HG03378 (cell line): Measurements from ENCODE around the gene HMGCS2.
"Not testable (repeated sequence)": the region's sequence is repeated elsewhere in the genome, so short reads cannot be mapped to it uniquely, and the experiment has no call there.

ENCODE experiments used
- ATAC-seq: cut with Tn5 transposase; IDR thresholded peaks from one replicate; pipeline ENCODE4 v1.9.1; 2021; ENCODE audit warnings: mild to moderate bottlenecking, moderate library complexity; ENCODE audit not compliant: unreplicated experiment

HMGCS2 gene

GRCh38 chr1:119732465-119733168 lies 36.1 kb downstream of the HMGCS2 start:
- ATAC-seq = no peak

GRCh38 chr1:119731741-119732430 lies 36.8 kb downstream of the HMGCS2 start:
- no peak for ATAC-seq

- no peak for ATAC-seq
Observed at GRCh38 chr1:119731060-119731459, 37.6 kb downstream of the HMGCS2 start.

- ATAC-seq = no peak
Observed at GRCh38 chr1:119729044-119729443, 39.7 kb downstream of the HMGCS2 start.

DNA sequence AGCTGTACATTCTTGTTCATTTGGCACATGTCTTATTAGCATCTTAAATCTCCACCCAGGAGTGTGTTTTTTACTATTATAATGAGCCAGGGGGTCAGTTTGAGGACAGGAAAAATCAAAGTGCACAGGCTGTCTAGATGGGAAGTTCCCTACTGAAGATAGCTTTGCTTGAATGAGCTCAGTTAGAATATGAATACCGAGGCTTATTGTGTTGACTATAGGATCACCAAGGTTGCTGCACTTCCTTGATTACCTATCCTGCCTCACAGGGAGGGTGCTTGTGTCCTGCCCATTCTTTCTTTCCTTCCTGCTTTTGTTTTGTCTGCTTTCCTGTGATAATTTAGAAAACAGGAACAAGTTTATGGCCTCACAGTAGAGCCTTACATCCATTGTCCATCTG lies 40.7 kb downstream of the HMGCS2 start:
- no peak for ATAC-seq

GRCh38 chr1:119725626-119726025 lies 43.1 kb downstream of the HMGCS2 start:
- no peak for ATAC-seq

DNA sequence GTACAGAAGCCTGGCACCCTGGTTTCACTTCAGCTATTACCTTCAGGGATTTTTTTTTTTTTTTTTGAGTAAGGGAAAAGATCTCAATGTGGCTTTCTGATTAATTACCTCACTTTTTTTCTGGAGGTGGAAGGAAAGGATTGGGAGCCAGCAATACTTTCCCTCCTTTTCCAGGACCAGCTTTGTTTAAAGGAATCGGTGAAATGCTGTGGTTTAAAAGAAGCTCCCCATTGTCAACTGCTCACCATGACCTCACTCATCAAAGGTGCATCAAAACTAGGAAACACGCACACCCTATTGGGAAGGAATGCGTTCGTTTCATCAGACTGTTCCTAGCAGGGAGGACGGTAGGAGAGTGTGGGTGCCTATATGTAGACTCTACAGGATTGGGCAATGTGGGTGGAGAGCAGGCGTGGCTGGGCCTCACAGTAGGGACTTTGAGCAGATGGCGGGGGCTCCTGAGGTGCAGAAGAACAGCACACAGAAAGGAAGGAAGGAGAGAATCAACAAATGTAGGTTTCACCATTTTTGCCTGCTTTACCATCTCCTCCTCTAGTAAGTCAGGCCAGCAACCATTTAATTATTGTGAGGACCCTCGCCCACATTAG lies 44.0 kb downstream of the HMGCS2 start:
- ATAC-seq = no peak

DNA sequence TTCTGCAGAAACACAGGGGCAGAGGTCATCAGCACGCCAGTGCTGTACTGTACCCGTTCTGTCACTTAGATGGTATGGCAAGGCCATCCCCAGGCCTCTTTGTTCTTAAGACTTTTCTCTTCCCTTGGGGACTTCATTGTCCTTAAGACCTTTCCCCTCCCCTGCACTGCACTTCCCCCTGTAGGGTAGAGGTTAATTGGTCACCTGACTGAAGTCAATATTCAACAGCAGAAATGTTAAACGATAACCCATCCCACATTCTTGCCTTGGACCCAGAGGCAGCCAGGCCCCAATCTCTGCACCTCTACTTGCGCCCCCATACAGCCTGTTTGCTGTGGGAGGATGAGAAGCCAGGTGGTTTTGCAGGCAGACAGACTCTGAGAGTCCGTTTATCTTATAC lies 46.8 kb downstream of the HMGCS2 start:
- ATAC-seq = no peak

- ATAC-seq = no peak
Observed at GRCh38 chr1:119720866-119721440, 47.8 kb downstream of the HMGCS2 start.

- no peak for ATAC-seq
Observed at GRCh38 chr1:119718972-119719371, 49.7 kb downstream of the HMGCS2 start.

DNA sequence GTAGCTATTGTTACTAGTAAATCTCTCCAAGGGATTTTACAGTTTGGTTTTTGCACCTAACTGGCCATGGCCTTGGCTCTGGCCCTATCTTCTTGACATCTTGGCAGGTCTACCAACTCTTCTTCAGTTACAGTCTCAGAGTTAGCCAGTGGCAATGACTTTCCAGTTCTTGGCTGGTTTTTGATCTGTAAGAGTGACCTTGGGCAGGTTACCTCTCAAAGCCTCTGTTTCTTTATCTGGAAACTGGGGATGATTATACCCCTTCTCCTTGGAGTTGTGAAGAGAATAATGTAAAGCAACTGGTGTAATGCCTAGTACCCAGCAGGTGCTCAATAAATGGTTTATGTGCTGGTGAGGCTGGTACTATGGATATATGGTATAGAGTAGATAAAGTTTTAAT lies 50.3 kb downstream of the HMGCS2 start:
- ATAC-seq = no peak

DNA sequence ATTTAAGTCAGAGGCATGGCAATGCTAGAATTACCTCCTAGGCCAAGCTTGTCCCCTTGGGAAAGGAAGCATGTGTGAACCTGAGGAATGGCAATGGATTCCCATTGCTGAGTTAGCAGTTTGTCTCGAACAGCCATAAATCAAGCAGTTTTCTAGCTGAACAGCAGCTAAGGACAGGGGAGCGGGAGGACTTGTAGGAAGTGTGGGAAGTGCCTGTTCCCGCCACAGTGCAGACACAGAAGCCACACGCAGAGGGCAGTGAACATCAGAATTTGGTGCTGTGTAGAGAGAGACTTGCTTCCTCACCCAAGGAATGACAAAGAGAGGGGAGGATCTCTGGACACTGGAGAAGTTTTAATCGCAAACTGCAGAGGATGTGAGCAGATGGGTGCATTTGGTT lies 53.2 kb downstream of the HMGCS2 start:
- ATAC-seq = no peak

GRCh38 chr1:119714583-119714982 lies 54.1 kb downstream of the HMGCS2 start:
- ATAC-seq = no peak

DNA sequence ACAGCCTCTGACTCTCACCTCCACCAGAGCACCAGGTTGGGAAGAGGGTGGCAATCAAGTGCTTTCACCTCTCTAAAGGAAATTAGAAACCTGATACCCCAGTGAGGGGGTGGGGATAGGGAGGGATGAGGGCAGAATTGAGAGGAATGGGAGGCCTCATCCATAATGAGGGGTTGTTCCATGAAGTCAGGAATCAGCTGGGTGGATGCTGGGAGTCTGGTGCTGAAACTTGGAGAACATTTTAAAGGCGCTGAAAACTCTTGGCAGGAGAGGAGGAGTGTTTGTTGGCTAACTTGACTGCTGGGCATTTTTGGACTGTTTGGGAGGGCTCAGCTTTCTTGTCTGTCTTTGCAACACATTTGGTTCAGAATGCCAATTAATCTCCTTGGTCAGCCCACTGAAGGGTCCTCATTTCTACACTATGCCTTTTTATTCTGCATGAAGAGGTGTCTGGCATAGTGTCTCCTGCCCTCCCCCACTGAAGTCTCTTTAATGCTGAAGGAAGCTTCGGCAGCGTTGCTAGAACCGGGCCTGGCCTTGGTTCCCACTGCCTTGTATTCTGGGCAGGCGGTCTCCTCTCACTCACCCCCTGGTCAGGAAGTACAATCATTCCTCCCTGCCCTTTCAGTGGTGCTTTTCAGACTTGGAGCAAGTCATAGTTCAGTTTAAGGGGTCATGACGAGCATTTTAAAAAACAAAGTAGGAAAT lies 54.8 kb downstream of the HMGCS2 start:
- ATAC-seq = no peak

GRCh38 chr1:119713039-119713748 lies 55.5 kb downstream of the HMGCS2 start:
- ATAC-seq = no peak

DNA sequence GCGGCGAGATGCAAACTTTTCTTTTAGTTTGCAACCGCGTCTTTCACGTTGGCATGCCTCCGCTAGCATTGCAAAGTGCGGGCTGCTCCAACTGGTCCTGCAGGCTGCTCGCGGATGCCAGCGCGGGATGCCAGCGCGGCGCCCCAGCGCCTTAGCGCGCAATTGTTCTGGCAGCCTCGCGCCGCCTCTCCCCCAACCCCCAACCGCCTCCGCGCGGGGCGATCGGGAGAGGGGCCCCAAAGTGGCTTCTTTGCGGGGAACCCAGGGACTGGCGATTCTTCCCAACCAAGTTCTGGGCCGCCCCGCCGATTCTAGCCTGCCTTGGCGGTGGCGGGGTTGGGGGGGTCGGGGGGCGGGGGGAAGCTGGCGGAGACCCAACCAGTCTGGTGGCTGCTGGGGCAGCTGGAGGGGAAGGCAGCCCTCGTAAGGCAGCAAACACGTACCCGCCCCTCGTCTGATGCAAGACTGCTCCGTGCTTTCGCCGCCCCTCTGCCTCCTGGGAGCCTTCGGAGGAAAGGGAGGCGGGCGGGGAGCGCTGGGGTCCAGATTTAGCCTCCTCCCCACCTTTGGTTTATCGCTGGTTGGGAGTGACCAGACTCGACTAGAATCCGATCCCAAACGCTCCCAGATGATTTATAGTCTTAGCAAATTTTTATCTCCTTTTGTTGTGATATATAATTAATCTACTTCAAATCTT lies 56.2 kb downstream of the HMGCS2 start:
- no peak for ATAC-seq

GRCh38 chr1:119711804-119712341 lies 56.8 kb downstream of the HMGCS2 start, which contains the start of gene PHGDH:
PHGDH (plus strand) TSS chr1:119711934; CDS start chr1:119712023, 89 bp downstream.
- no peak for ATAC-seq

DNA sequence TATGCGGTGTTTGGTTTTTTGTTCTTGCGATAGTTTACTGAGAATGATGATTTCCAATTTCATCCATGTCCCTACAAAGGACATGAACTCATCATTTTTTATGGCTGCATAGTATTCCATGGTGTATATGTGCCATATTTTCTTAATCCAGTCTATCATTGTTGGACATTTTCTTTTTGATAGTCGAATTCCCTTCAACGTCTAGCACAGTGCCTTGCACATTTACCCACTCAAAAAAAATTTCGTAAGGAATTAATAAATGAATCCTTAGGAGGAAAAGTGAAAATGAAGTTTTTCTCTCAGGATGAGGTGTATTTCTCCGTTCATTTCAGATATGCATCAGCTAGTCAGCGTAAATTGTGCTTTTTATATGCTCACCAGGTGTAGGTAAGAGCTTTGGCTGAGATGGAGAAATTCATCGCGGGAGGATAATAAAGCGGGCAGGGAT lies 57.3 kb downstream of the HMGCS2 start:
- ATAC-seq = not testable (repeated sequence)

DNA sequence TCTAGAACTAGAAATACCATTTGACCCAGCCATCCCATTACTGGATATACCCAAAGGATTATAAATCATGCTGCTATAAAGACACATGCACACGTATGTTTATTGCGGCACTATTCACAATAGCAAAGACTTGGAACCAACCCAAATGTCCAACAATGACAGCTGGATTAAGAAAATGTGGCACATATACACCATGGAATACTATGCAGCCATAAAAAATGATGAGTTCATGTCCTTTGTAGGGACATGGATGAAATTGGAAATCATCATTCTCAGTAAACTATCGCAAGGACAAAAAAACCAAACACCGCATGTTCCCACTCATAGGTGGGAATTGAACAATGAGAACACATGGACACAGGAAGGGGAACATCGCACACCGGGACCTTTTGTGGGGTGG lies 62.1 kb downstream of the HMGCS2 start:
- not testable (repeated sequence) for ATAC-seq
